Esophagus squamous epithelium (tissue), 5 donors: Measurements from ENCODE around the gene MNAT1. TPM values are rescaled to one million over a fixed set of nuclear protein-coding genes. Genes with fewer than 3 reads are reported as not detected.

Experiments
- DNase-seq: peaks from one replicate; lab custom pipeline; 2025; lab: John Stamatoyannopoulos, UW
- H3K27ac ChIP-seq, 4 donors: fragments of 200-600 bp; sonication (generic); one replicate each; pipeline ENCODE4 v1.5.1; 2016 to 2019; ENCODE audit warnings: mild to moderate bottlenecking in 1 of 4
- H3K27me3 ChIP-seq, 4 donors: fragments of 200-600 bp; sonication (generic); 1 replicate in 3 of 4; 2 replicates in 1 of 4; pipeline versions ENCODE4 v1.5.1 to v1.6.0; 2017 to 2021; ENCODE audit warnings: antibody characterized with exemption in 1 of 4
- H3K36me3 ChIP-seq, 3 donors: fragments of 200-600 bp; sonication (generic); one replicate each; pipeline ENCODE4 v1.5.1; 2016 to 2019
- H3K4me1 ChIP-seq, 3 donors: fragments of 200-600 bp; sonication (generic); one replicate each; pipeline ENCODE4 v1.5.1; 2017 to 2019
- H3K4me3 ChIP-seq, 4 donors: fragments of 200-600 bp; sonication (generic); 1 replicate in 3 of 4; 2 replicates in 1 of 4; pipeline ENCODE4 v1.5.1; 2016 to 2019; ENCODE audit warnings: mild to moderate bottlenecking in 2 of 4, moderate library complexity in 1 of 4
- H3K9me3 ChIP-seq, 3 donors: fragments of 200-600 bp; sonication (generic); one replicate each; pipeline ENCODE4 v1.5.1; 2016 to 2019
- CTCF ChIP-seq, 6 experiments: fragments of 450-650 bp in 4 of 6; fragments of 200-600 bp in 2 of 6; sonication (generic) in 2 of 6; IDR thresholded peaks; one replicate each; pipeline ENCODE4 v1.5.1; 2016 to 2019; ENCODE audit warnings: antibody characterized with exemption in 6 of 6, mild to moderate bottlenecking in 4 of 6, moderate library complexity in 4 of 6
- POLR2A ChIP-seq, 4 donors: fragments of 450-650 bp; IDR thresholded peaks; one replicate each; pipeline ENCODE4 v1.6.1; 2017; ENCODE audit warnings: antibody characterized with exemption in 4 of 4, mild to moderate bottlenecking in 4 of 4, moderate library complexity in 3 of 4
- WGBS, 2 donors: methylation state at CpG; one replicate each; pipeline ENCODE4 v1.1.5; 2018; 5-methylcytosine and 5-hydroxymethylcytosine counted together
- intact Hi-C: fragments of 100-400 bp; cut with DNase I; formaldehyde crosslinking; loops from one replicate; pipeline ENCODE4 v1.15.0; 2022
- total RNA-seq, 4 donors: library from RNA; depleted of rRNA; stranded (reverse); fragments of >200 nt; gene quantifications; one replicate each; pipeline ENCODE4 v1.1.0, GENCODE V29; 2016
- donor health status: DM: yes; HTN: yes; CAD: no.

Gene MNAT1
- total RNA-seq, 4 donors from 2014 or later, result 16.7 to 39.1 (median 24.4) TPM

GRCh38 chr14:60861545-60862140, 127.1 kb downstream of the MNAT1 start:
- H3K27me3 ChIP-seq, result no peaks in the 10 kb centered on the region
- intact Hi-C loops, result no loop called here
- peak overlapping the region in 2 of 4 donors; percentile 27 to 49 for H3K27ac ChIP-seq
- DNase-seq, result no peak
- peaks cover 0 to 11% (median 0%) of the 10 kb centered on the region in 3 donors for H3K9me3 ChIP-seq
- TF ChIP-seq CTCF (IDR thresholded peaks at IDR 0.05) (no peak), POLR2A (IDR thresholded peaks at IDR 0.05) (no peak)
- H3K4me3 ChIP-seq, result no peak overlapping the region
- peaks cover 5 to 44% (median 6%) of the 10 kb centered on the region in 3 donors for H3K4me1 ChIP-seq
- H3K36me3 ChIP-seq, result no peaks in the 10 kb centered on the region
- 45 to 50% methylated on average over 3 of the region's 3 CpGs for WGBS, 2 donors

GRCh38 chr14:60862283-60862682, 127.7 kb downstream of the MNAT1 start:
- Histone ChIP-seq H3K4me3 (no peak overlapping the region), H3K27me3 (no peaks in the 10 kb centered on the region), H3K27ac (peak overlapping the region in 2 of 4 donors; percentile 27 to 49), H3K4me1 (peaks cover 5 to 44% (median 6%) of the 10 kb centered on the region in 3 donors), H3K9me3 (peaks cover 0 to 5% (median 0%) of the 10 kb centered on the region in 3 donors), H3K36me3 (no peaks in the 10 kb centered on the region)
- intact Hi-C loops, result no loop called here
- DNase-seq, result no peak
- TF ChIP-seq POLR2A (IDR thresholded peaks at IDR 0.05) (no peak), CTCF (IDR thresholded peaks at IDR 0.05) (no peak)
- WGBS, 2 donors, result 19 to 46% methylated on average over 2 of the region's 2 CpGs

DNA sequence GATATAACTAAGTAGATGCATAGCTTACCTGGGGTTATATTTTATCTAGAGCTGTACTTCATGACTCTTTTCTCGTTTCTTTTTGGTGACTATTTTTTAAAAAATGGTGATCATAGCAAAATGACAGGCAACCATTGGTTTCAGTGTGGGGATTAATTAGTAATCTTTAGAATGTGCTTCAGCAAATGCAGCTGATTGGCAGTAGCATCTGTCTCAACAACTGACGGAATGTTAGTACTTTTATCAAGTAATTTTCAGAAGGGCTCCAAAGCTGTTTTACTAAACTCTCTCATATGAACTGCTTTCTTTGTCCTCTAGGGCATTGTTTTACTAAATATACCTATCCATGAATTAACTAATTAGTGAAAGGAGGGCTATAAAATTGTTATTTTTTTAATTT, 128.7 kb downstream of the MNAT1 start:
- Histone ChIP-seq H3K4me1 (peaks cover 5 to 50% (median 6%) of the 10 kb centered on the region in 3 donors), H3K9me3 (no peaks in the 10 kb centered on the region), H3K27me3 (no peaks in the 10 kb centered on the region), H3K27ac (peak overlapping the region in 1 of 4 donors; percentile 49), H3K4me3 (no peak overlapping the region), H3K36me3 (no peaks in the 10 kb centered on the region)
- 88 to 94% methylated on average over 2 of the region's 2 CpGs for WGBS, 2 donors
- no peak for TF ChIP-seq CTCF (IDR thresholded peaks at IDR 0.05)
- TF ChIP-seq POLR2A (IDR thresholded peaks at IDR 0.05), result no peak
- intact Hi-C loops, result no loop called here
- DNase-seq, result no peak

DNA sequence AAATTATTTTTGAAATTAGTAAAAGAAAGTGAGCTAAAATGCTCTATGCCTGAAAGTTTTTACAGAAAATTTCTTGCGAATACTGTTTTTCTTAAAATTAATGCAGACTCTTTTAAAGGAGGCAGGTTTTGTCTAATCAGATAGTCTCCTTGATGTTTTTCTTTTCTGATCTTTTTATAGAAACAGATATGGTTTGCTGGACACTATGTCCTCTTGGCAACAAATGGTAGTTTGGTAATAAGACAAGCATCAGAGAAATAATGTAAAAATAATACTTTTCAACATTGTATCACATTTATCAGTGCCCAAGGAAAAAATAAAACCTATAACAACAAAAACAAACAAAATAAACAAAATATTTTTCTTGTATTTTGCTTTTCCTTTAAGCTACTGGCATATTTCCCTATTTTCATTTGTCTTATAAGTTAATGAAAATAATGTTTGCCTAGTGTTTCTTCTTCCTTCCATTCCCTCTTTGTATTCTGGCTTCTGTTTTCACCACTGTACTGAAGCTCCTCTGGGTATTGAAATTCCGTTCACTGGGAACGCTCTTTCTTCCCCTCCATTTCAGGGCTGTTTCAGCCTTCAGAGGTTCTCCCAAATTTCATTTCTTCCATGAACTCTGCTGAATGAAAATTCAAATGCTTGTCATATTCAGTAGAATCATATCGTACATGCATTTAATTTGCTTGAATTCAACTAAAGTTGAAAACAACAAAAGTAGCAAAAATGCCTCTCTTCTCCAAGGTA, 131.0 kb downstream of the MNAT1 start:
- intact Hi-C loops, result no loop called here
- TF ChIP-seq CTCF (IDR thresholded peaks at IDR 0.05) (no peak), POLR2A (IDR thresholded peaks at IDR 0.05) (no peak)
- WGBS, 2 donors, result 85 to 86% methylated on average over 4 of the region's 4 CpGs

DNA sequence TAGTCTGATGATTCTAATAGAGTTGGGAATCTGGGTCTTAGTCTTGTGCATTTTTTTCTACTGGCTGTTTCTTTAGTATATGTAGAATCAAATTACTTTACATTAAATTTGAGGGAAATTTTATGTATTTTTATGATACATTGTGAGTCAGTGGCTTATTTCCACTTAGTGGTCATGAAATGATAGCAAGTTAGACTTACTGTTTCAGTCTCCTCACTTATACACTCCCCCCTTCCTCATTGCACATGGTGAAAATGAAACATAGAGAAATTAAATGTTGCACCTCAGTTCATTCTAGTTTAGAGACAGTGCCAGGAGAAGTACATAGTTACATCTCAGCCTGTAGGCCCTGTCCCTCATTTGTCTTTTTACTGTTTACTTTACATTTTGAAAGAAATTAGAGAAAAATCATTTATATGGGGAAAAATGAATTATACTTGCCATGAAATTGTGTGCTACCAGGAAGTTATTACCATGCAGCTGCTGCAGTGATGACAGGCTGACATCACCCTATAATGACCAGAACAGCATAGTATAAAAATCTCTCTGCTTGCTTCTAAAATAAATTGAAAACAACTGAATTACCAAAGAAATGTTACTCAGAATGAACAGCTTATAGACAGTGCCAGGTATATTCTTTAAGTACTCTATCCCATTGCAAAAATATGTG, 133.1 kb downstream of the MNAT1 start:
- peaks cover 0 to 34% (median 0%) of the 10 kb centered on the region in 3 donors for H3K4me1 ChIP-seq
- no peak for DNase-seq
- no peaks in the 10 kb centered on the region for H3K9me3 ChIP-seq
- H3K36me3 ChIP-seq, result no peaks in the 10 kb centered on the region
- TF ChIP-seq POLR2A (IDR thresholded peaks at IDR 0.05) (no peak), CTCF (IDR thresholded peaks at IDR 0.05) (no peak)
- no peak overlapping the region for H3K4me3 ChIP-seq
- intact Hi-C loops, result no loop called here
- no peak overlapping the region for H3K27ac ChIP-seq
- H3K27me3 ChIP-seq, result no peaks in the 10 kb centered on the region

More for the DNA sequence above, 131.0 kb downstream of the MNAT1 start:
- DNase-seq, result no peak
- H3K4me1 ChIP-seq, result peaks cover 5 to 50% (median 6%) of the 10 kb centered on the region in 3 donors
- H3K9me3 ChIP-seq, result no peaks in the 10 kb centered on the region
- H3K27me3 ChIP-seq, result no peaks in the 10 kb centered on the region
- H3K27ac ChIP-seq, result peak overlapping the region in 2 of 4 donors; percentile 31 to 52
- no peaks in the 10 kb centered on the region for H3K36me3 ChIP-seq
- H3K4me3 ChIP-seq, result no peak overlapping the region
